HG03064 (cell line): ENCODE results near the gene ATP9A.
"Not testable (repeated sequence)": the region's sequence is repeated elsewhere in the genome, so short reads cannot be mapped to it uniquely, and the experiment has no call there.

Experiments
- ATAC-seq: cut with Tn5 transposase; IDR thresholded peaks from one replicate; pipeline ENCODE4 v1.9.1; 2021; ENCODE audit warnings: low read depth; ENCODE audit not compliant: unreplicated experiment

The ATP9A gene

GRCh38 chr20:51728737-51729136 lies 39.5 kb downstream of the ATP9A start:
- no peak for ATAC-seq

GRCh38 chr20:51727872-51728271 lies 40.3 kb downstream of the ATP9A start:
- ATAC-seq = no peak

GRCh38 chr20:51725584-51726176 lies 42.5 kb downstream of the ATP9A start:
- ATAC-seq = no peak

GRCh38 chr20:51723026-51723425 lies 45.2 kb downstream of the ATP9A start:
- not testable (repeated sequence) for ATAC-seq

GRCh38 chr20:51722246-51722645 lies 45.9 kb downstream of the ATP9A start:
- not testable (repeated sequence) for ATAC-seq

- no peak for ATAC-seq
These were observed 47.3 kb downstream of the ATP9A start for GRCh38 chr20:51720854-51721253.

GRCh38 chr20:51720384-51720783 lies 47.8 kb downstream of the ATP9A start:
- ATAC-seq = no peak

GRCh38 chr20:51715856-51716185 lies 52.4 kb downstream of the ATP9A start:
- ATAC-seq = no peak

GRCh38 chr20:51715163-51715855 lies 52.9 kb downstream of the ATP9A start:
- no peak for ATAC-seq

- no peak for ATAC-seq
These were observed 55.0 kb downstream of the ATP9A start for GRCh38 chr20:51713213-51713598.

GRCh38 chr20:51712501-51713212 lies 55.5 kb downstream of the ATP9A start:
- no peak for ATAC-seq

- ATAC-seq = no peak
These were observed 56.8 kb downstream of the ATP9A start for GRCh38 chr20:51711426-51711825.

GRCh38 chr20:51710361-51710894 lies 57.8 kb downstream of the ATP9A start:
- ATAC-seq = no peak

- no peak for ATAC-seq
These were observed 62.8 kb downstream of the ATP9A start for GRCh38 chr20:51705400-51705799.

GRCh38 chr20:51703400-51704287 lies 64.5 kb downstream of the ATP9A start:
- ATAC-seq = no peak

GRCh38 chr20:51702556-51702955 lies 65.6 kb downstream of the ATP9A start:
- no peak for ATAC-seq

- no peak for ATAC-seq
These were observed 67.3 kb downstream of the ATP9A start for GRCh38 chr20:51700809-51701285.

- no peak for ATAC-seq
These were observed 69.9 kb downstream of the ATP9A start for GRCh38 chr20:51698252-51698651.

GRCh38 chr20:51697096-51697826 lies 70.9 kb downstream of the ATP9A start:
- no peak for ATAC-seq
